Loucy (cell line): ENCODE measurements around the gene EPHA8.

Source experiments
- CTCF ChIP-seq: fragments of 200-600 bp; sonication (generic); conservative IDR thresholded peaks from 2 replicates; pipeline ENCODE4 v1.5.1; 2014; ENCODE audit warnings: mild to moderate bottlenecking, antibody characterized with exemption, low read length
- EZH2phosphoT487 ChIP-seq: fragments of 200-600 bp; IDR thresholded peaks from 2 replicates; pipeline ENCODE4 v1.6.1; 2018; ENCODE audit warnings: antibody characterized with exemption, mild to moderate bottlenecking, moderate library complexity, borderline replicate concordance

- TF ChIP-seq CTCF, result no peak
- no peak for TF ChIP-seq EZH2phosphoT487
These were observed 80.1 kb downstream of the EPHA8 start, which contains the start of gene C1QC for GRCh38 chr1:22643381-22643780.
